NCI-H187 treated with DMSO at 0.1 percent for 48 hours (cell line): Measurements from ENCODE around the gene FOXD4.
"Not testable (repeated sequence)": the region's sequence is repeated elsewhere in the genome, so short reads cannot be mapped to it uniquely, and the experiment has no call there.

Experiments used
- DNase-seq: peaks from one replicate; lab custom pipeline; 2025; lab: John Stamatoyannopoulos, UW

Gene FOXD4

DNA sequence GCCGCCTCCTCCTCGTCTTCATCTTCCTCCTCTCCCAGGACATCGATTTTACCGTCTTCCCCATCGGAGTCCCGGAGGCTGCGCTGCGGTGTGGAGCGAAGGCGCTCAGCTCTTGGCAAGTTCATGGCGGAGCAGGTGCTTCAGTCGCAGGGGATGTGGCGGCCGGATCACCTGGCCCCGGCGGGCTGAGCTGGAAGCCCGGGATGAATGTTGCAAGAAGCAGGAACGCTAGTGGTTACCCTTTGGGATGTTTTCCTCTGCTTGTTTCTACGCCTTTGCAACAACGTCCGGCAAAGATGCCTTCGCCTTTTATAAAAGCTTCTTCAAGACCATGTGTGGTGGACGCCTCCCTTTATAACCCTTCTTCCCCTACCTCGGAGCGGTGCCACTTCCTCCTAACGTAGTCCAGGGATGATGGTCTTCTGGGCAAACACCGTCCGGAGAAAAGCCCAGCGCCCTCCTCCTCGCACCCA, at the start of gene FOXD4:
FOXD4 (minus strand) TSS at position 423 of the 473 bp plus-strand sequence; CDS start at position 125, 298 bp downstream.
- not testable (repeated sequence) for DNase-seq

DNA sequence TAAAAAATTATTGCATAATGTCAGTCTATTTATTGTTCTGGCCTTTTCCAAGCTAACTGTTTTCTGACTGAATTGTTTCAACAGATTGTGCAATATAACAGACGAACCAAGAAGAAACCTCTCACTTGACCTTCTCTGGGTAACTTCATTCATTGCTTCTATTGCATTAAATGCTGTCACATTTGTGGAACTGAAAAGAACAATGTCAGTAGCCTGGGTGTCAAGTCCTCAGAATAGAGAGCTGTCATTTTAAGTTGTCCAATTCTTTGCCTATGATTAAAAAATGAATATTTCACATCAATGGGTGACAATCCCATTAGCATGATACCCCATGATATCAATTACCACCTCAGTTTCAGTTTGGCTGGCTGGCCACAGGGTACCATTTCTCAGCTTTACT, 41.7 kb upstream of the FOXD4 start:
- DNase-seq: not testable (repeated sequence)

DNA sequence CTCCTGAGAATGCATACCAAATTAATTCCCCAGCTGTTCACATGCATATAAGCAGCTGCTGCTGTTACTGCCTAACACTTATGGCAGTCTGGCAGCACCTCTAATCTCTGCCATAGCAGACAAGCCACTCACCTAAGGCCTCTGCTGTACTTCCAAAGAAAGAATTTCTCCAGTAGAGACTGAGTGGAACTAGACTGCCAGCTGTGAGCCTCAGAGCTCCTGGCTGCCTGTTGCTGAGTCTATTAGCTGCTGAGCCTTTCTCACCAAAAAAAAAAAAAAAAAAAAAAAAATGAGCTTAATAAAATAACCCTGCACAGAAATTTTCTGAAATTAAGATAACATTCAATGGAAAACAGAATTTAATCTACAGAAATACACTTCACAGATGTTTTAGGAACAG, 33.0 kb upstream of the FOXD4 start:
- not testable (repeated sequence) for DNase-seq

- DNase-seq: not testable (repeated sequence)
Measured at GRCh38 chr9:139880-140279, 21.7 kb upstream of the FOXD4 start.

DNA sequence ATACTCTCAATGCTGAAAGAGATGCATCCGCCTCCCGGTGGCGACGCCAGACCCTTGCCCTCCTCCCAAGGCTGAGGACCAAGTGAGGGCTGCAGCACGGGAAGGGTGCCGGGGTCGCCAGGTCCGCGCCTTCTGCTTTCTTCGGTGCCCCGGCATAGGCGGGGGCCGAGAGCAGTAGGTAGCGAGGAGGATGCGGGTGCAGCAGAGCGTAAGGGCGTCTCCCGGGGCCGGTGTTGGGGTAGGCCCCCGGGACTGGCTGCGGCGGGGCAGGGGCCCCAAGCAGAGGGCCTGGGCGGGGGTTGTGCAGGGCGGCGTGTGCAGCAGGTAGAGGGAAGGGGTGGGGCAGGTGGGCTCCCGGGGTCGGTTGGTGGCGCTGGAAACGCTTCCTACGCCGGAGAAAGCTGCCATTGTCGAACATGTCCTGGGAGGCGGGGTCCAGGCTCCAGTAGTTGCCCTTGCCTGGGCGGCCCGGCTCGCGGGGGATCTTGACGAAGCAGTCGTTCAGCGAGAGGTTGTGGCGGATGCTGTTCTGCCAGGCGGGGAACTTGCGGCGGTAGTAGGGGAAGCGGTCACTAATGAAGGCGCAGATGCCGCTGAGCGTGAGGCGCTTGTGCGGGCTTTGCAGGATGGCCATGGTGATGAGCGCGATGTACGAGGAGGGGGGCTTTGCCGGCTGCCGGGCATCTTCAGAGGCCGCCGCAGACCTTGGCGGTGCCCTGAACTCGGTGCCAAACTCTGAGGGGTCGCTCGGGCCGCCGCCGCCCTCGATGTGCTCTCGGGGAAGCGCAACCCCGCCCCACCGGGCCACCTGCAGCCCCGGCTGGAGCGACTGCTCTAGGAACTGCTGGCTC, 848 bp downstream of the FOXD4 start:
- DNase-seq: not testable (repeated sequence)

DNA sequence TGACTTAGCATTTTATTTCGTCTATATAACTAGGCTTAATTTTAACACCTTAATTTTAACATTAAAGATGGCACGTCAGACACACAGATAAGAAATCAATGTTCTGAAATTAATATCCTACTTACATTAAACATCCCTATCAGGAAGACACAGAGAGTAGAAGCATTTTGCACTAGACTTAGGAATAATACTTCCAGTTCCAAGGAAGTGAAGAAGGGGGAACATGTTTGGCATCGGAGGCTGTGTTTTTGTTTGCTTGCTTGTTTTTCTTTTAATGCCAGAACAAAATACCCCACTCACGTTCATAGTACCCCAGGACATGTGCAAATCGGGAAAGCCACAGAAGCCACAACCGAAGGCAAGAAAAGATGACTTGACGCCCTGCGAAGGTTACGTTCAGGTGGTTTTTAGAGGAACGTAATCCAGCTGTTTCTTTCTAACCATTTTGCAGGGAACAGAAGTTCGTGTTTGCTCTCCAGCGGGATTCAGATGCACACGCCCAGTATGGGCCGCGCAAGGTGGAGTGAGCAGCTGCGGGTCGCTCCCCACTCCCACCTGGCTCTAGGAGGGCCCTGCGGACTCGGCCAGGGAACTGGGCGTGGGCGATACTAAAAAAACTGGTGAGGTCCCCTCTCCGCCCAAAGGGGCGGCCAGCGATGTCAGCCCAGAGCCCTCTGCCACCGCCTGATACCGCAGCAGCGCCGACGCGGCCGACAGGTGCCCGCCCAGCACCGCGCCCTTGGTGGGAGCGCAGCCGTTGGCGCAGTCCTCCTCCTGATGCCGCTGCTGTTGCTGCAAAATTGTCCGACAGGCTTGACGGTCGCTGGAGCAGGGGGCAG, 1.8 kb downstream of the FOXD4 start:
- DNase-seq: not testable (repeated sequence)

- not testable (repeated sequence) for DNase-seq
Measured at GRCh38 chr9:115118-115451, 3.1 kb downstream of the FOXD4 start.

GRCh38 chr9:114267-115117, 3.7 kb downstream of the FOXD4 start:
- DNase-seq: not testable (repeated sequence)

DNA sequence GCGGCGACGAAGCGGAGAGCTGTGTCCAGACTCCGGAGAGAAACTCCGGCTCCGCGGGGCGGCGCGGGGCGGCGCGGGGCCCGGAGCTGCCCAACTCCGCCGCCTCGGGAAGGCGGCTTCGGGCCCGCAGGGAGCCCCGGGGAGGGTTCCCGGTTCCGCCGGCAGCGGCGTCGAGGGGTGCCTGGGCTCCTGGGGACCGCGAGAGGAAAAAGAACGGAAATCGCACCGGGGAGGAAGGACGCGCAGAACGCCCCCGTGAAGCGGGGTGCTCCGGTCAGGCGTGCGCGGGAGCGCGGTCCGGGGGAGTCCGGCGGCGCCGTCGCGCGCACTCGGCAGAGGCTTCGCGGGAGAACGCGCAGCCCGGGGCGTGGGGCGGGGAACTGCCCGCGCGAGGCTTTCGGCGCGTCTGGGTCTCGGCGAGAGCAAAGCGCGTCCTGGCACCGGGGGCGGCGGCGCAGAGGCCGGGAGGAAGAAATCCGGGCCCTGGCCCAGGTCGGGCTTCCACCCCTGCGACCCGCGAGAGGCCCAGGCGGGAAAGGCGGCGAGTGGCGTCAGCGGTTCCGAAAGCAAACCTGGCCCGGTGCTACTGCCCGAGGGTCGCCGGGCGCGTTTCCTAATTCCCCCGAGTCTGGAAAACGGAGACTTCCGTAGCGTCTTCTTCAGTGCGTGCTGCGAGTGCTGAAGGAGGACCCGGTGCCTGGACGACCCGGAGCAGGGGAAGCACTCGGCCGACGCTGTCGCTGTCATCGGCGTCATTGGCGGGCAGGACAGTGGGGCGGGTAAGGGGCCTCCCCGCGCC, 4.5 kb downstream of the FOXD4 start:
- not testable (repeated sequence) for DNase-seq

- DNase-seq: not testable (repeated sequence)
Measured at GRCh38 chr9:112589-113467, 5.4 kb downstream of the FOXD4 start.

- DNase-seq: not testable (repeated sequence)
Measured at GRCh38 chr9:110672-111071, 7.5 kb downstream of the FOXD4 start.

DNA sequence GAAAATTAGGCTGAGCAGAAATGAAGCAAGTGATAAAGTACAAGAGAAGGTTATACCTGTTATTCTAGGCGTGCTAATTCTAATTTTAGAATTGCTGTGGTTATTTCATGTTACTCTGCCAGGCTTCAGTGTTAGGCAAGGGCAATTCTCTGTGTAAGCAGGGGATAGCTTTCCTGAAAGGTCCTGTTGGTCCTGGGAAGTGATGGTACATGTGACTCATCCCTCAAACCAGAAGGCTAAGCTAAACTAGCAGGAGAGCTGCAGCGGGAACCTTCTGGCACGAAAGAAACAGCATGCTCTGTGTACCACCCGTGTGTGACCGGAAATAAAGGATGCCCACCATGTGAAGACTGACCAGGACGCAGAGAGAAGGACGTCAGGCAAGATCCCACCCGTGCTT, 8.7 kb downstream of the FOXD4 start:
- not testable (repeated sequence) for DNase-seq

GRCh38 chr9:108742-109495, 9.3 kb downstream of the FOXD4 start:
- not testable (repeated sequence) for DNase-seq

DNA sequence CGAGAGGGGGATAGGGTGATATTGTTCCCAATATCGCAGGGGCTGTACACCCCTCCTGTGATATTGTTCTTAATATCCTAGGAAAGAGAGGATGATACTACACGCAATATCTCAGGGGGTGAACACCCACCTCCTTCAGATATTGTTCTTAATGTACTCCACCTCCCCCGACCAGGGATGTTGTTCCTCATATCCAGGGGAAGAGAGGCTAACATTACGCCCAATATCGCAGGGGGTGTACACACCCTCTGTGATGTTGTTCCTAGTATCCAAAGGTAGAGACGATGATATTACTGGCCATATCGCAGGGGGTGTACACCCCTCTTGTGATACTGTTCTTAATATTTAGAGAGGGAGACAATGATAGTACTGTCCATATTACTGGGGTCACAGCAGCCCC, 12.2 kb downstream of the FOXD4 start:
- not testable (repeated sequence) for DNase-seq

DNA sequence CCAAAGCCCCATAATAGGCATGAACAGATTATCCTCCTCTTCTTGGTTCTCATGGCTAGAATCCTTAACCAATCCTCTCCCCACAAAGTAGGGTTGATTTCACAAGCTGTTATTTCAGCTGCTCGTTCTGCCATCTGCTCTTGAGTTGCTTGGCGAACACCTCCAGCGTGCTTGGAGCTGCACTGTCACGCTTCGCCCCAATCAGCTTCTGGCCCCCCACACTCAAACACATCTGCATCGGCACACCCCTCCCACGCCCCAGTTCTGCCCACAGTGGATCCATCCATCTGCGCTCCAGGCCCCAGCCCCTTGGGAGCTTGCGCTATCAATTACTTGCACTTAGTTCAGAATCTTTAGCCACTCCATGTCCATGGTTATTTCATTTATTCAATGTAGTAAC, 17.8 kb downstream of the FOXD4 start:
- not testable (repeated sequence) for DNase-seq

- DNase-seq: not testable (repeated sequence)
Measured at GRCh38 chr9:99867-100266, 18.4 kb downstream of the FOXD4 start.

DNA sequence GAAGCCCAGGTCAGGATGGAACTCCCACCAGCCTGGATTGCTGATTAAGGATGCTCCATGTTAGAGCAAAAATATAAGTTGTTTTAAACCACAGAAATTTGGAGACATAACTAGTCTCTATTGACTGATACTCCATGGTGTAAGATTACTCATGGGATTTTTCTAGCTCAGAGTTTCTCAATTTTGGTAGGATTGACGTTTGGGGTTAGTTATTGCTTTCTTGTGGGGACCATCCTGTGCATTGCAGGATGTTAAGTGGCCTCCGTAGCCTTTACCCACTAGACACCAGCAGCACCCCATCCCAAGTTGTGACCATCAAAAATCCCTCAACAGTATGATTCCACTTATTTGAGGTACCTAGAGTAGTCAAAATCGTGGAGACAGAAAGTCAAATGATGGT, 19.4 kb downstream of the FOXD4 start:
- not testable (repeated sequence) for DNase-seq

DNA sequence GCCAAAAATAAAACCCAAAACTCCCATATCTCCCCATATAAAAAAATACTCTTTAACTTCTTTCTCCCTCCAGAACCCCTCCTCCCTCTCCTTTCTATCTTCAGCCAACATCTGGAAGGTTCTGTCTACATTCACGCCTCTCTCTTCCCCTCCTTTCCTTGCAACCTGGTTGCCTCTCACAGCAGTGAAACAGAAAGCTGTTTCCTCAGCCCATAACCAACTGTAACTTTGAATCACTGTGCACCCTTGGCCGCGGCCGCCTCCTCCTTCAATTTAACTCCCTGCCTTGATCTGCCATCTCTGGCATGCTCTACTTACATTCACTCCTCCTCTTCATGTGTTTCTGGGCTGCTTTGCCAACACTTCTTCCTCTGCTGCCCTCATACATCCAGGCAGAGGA, 23.2 kb downstream of the FOXD4 start:
- DNase-seq: not testable (repeated sequence)

DNA sequence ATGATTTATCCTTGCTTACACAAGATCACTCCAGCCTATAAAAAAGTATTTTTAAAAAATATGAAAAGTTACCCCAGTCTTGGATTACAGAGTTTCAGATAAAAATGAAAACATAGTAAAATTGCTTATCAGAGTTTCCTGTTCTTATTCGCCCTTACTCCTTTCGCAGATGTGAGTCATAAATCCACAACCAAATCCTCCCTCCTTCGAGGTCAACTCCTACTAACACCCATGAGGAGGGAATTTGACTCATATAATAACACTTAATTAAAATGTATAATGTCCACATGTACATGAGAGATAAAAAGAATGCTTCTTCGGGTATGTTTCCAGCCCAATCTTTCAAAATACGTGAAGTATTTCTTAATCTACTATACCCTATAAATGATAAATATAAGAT, 23.9 kb downstream of the FOXD4 start:
- DNase-seq: not testable (repeated sequence)
